NCI-H1436 (cell line): ENCODE data around the gene RIC3.
"Not testable (repeated sequence)": the region's sequence is repeated elsewhere in the genome, so short reads cannot be mapped to it uniquely, and the experiment has no call there.

ENCODE experiments used
- DNase-seq: peaks from one replicate; lab custom pipeline; 2025; lab: John Stamatoyannopoulos, UW

Gene RIC3

GRCh38 chr11:8190431-8190830 is 21.6 kb upstream of the RIC3 start:
- DNase-seq: no peak

- no peak for DNase-seq
Observed at GRCh38 chr11:8186429-8186828, 17.6 kb upstream of the RIC3 start.

GRCh38 chr11:8183111-8183510 is 14.3 kb upstream of the RIC3 start:
- DNase-seq: no peak

GRCh38 chr11:8180469-8180868 is 11.6 kb upstream of the RIC3 start:
- DNase-seq: no peak

- no peak for DNase-seq
Observed at GRCh38 chr11:8178297-8178696, 9.5 kb upstream of the RIC3 start.

GRCh38 chr11:8177136-8177535 is 8.3 kb upstream of the RIC3 start:
- DNase-seq: no peak

GRCh38 chr11:8167796-8168195 is 1.0 kb downstream of the RIC3 start:
- DNase-seq: no peak

GRCh38 chr11:8164746-8165145 is 4.1 kb downstream of the RIC3 start:
- no peak for DNase-seq

- DNase-seq: not testable (repeated sequence)
Observed at GRCh38 chr11:8161627-8162304, 7.1 kb downstream of the RIC3 start.

- no peak for DNase-seq
Observed at GRCh38 chr11:8156877-8157276, 11.9 kb downstream of the RIC3 start.

GRCh38 chr11:8149726-8150125 is 19.1 kb downstream of the RIC3 start:
- no peak for DNase-seq

GRCh38 chr11:8138526-8138925 is 30.3 kb downstream of the RIC3 start:
- no peak for DNase-seq

GRCh38 chr11:8127447-8127846 is 41.4 kb downstream of the RIC3 start:
- no peak for DNase-seq

- no peak for DNase-seq
Observed at GRCh38 chr11:8126649-8127289, 42.1 kb downstream of the RIC3 start.

- DNase-seq: no peak
Observed at GRCh38 chr11:8122173-8122764, 46.6 kb downstream of the RIC3 start.

GRCh38 chr11:8111636-8112035 is 57.2 kb downstream of the RIC3 start:
- DNase-seq: no peak

- peak; percentile 22 for DNase-seq
Observed at GRCh38 chr11:8110396-8110795, 58.4 kb downstream of the RIC3 start.

- DNase-seq: no peak
Observed at GRCh38 chr11:8109675-8110074, 59.1 kb downstream of the RIC3 start.

GRCh38 chr11:8108421-8108820 is 60.4 kb downstream of the RIC3 start:
- no peak for DNase-seq

GRCh38 chr11:8107642-8108041 is 61.2 kb downstream of the RIC3 start:
- no peak for DNase-seq

- DNase-seq: no peak
Observed at GRCh38 chr11:8106679-8107078, 62.1 kb downstream of the RIC3 start.

GRCh38 chr11:8105666-8106065 is 63.2 kb downstream of the RIC3 start:
- DNase-seq: no peak

GRCh38 chr11:8105133-8105532 is 63.7 kb downstream of the RIC3 start:
- no peak for DNase-seq

- no peak for DNase-seq
Observed at GRCh38 chr11:8103909-8104308, 64.9 kb downstream of the RIC3 start.
